Omental fat pad (tissue), 4 donors: ENCODE results near the gene PHOX2B. TPM values are rescaled to one million over a fixed set of nuclear protein-coding genes. Genes with fewer than 3 reads are reported as not detected.

Experiments
- ATAC-seq: fragments of 150-250 bp; one replicate; pipeline ENCODE4 v1.9.1; 2016; ENCODE audit warnings: mild to moderate bottlenecking, moderate library complexity; ENCODE audit not compliant: low FRiP score
- DNase-seq: peaks from one replicate; pipeline ENCODE4 v3.0.0-alpha.2; 2019; ENCODE audit warnings: low spot score
- total RNA-seq, 4 donors: library from RNA; depleted of rRNA; stranded (reverse); fragments of >200 nt; gene quantifications; one replicate each; pipeline ENCODE4 v1.1.0, GENCODE V29; 2016
- TF ChIP-seq, protein P1 (sequence below), 3 donors: fragments of 450-650 bp; IDR thresholded peaks; one replicate each; pipeline ENCODE4 v1.5.1; 2016 to 2017; ENCODE audit warnings: antibody characterized with exemption in 3 of 3, mild to moderate bottlenecking in 3 of 3, moderate library complexity in 2 of 3

Gene PHOX2B
- total RNA-seq, 4 donors from 2014 or later = not detected

DNA sequence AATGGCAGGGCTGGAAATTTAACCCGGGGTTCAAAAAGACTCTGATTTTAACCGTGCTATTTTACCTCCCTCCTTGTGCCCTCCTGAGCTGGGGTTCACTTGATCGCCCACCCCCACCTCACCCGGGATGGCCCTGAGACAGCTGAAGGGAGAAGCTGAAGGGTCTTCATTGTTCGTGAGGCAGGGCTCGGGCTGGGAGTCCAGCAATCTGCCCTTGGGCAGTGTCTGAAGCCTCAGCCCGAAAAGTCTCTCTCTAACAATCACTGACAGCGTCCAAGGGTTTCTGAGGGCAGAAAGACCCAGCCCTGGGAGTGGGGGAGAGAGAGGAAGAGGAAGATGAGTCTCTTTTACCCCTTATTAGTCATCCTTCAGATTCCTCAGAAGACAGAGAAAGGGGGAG lies 39.4 kb upstream of the PHOX2B start:
- TF ChIP-seq, protein P1, sequence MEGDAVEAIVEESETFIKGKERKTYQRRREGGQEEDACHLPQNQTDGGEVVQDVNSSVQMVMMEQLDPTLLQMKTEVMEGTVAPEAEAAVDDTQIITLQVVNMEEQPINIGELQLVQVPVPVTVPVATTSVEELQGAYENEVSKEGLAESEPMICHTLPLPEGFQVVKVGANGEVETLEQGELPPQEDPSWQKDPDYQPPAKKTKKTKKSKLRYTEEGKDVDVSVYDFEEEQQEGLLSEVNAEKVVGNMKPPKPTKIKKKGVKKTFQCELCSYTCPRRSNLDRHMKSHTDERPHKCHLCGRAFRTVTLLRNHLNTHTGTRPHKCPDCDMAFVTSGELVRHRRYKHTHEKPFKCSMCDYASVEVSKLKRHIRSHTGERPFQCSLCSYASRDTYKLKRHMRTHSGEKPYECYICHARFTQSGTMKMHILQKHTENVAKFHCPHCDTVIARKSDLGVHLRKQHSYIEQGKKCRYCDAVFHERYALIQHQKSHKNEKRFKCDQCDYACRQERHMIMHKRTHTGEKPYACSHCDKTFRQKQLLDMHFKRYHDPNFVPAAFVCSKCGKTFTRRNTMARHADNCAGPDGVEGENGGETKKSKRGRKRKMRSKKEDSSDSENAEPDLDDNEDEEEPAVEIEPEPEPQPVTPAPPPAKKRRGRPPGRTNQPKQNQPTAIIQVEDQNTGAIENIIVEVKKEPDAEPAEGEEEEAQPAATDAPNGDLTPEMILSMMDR (IDR thresholded peaks at IDR 0.05) = no peak
- ATAC-seq (no peak), DNase-seq (no peak)

- DNase-seq = no peak
- no peak for ATAC-seq
- TF ChIP-seq, protein P1 (IDR thresholded peaks at IDR 0.05) = no peak
Observed at GRCh38 chr4:41785665-41786064, 37.1 kb upstream of the PHOX2B start.

GRCh38 chr4:41784191-41784979 lies 35.9 kb upstream of the PHOX2B start:
- TF ChIP-seq, protein P1 (IDR thresholded peaks at IDR 0.05) = no peak
- ATAC-seq (no peak), DNase-seq (no peak)

DNA sequence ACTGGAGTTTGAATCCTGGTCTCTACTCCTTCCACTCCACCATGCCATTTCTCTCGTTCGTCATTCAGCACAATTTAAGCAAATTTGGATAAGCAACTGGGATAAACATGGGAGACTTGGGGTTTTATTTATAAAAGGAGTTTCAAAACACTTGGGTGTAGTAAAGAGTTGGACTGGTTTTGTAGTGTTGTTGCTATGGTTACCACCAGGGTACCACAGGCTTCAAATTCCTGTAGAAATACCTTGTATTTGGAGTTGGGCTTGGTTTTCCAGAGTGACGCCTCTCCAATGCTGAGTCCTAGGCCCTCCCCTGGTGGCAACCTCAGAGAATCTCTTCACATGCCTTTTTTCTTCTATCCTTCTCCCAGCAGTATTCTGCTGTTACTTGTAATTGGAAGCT lies 27.9 kb upstream of the PHOX2B start:
- ATAC-seq = no peak
- DNase-seq = no peak
- TF ChIP-seq, protein P1 (IDR thresholded peaks at IDR 0.05) = no peak

GRCh38 chr4:41763729-41764128 lies 15.2 kb upstream of the PHOX2B start:
- DNase-seq (no peak), ATAC-seq (no peak)
- TF ChIP-seq, protein P1 (IDR thresholded peaks at IDR 0.05) = no peak

DNA sequence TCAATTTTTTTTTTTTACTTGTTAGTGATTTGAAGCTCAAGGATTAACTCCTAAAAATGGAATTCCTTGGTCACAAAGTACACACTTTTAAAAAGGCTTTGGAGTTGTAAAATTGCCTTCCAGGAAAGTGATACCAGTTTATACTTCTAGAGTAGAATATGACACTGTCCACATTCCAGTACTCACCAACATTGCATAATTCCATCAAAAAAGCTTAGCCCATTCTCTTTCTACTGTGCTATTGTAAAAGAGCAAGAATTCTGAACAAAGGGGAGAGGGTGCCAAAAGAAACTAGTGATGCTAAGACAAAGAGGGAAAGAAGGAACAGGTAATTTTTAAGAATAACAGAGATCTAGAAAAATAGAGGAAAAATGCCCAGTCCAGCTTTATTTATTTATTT lies 10.4 kb upstream of the PHOX2B start:
- no peak for ATAC-seq
- DNase-seq = no peak
- TF ChIP-seq, protein P1 (IDR thresholded peaks at IDR 0.05) = no peak

- TF ChIP-seq, protein P1 (IDR thresholded peaks at IDR 0.05) = no peak
- no peak for ATAC-seq
- DNase-seq = no peak
Observed at GRCh38 chr4:41757521-41758156, 9.1 kb upstream of the PHOX2B start.
